Lower leg skin (tissue), 3 donors: Measurements from ENCODE around the gene TBX20.

ENCODE experiments used
- CTCF ChIP-seq, 3 donors: fragments of 450-650 bp; IDR thresholded peaks; one replicate each; pipeline ENCODE4 v1.5.1; 2016; ENCODE audit warnings: antibody characterized with exemption in 3 of 3, mild to moderate bottlenecking in 3 of 3, moderate library complexity in 2 of 3
- POLR2A ChIP-seq, 2 donors: fragments of 450-650 bp; IDR thresholded peaks; one replicate each; pipeline ENCODE4 v1.6.1; 2016 to 2017; ENCODE audit warnings: antibody characterized with exemption in 2 of 2, mild to moderate bottlenecking in 1 of 2, moderate library complexity in 1 of 2

GRCh38 chr7:35255443-35256255 lies 1.7 kb upstream of the TBX20 start:
- TF ChIP-seq CTCF (IDR thresholded peaks at IDR 0.05) = no peak
- no peak for TF ChIP-seq POLR2A (IDR thresholded peaks at IDR 0.05)
